H1 (cell line): ENCODE data around the gene LRRIQ3. TPM values are rescaled to one million over a fixed set of nuclear protein-coding genes. Genes with fewer than 3 reads are reported as not detected.

Source experiments
- CTCF ChIA-PET: fragments of 300-600 bp; sonication (Branson Sonifier 250); formaldehyde crosslinking; loops from one replicate; lab custom pipeline; 2021; ENCODE audit not compliant: partially characterized antibody; lab: Charles Lee
- POLR2A ChIA-PET: fragments of 300-600 bp; sonication (Branson Sonifier 250); formaldehyde crosslinking; loops from one replicate; lab custom pipeline; 2021; ENCODE audit warnings: inconsistent platforms; ENCODE audit not compliant: partially characterized antibody; lab: Charles Lee
- DNase-seq, 2 experiments: peaks; one replicate each; pipeline versions ENCODE4 v3.0.0 to v3.0.0-alpha.2; 2010 to 2022; ENCODE audit warnings: low spot score in 2 of 2, low read depth in 1 of 2, mixed read lengths in 1 of 2
- FAIRE-seq: peaks from 2 replicates; lab custom pipeline; 2011; peaks lifted over from hg19 to GRCh38; lab: Jason Lieb, UNC
- H2AFZ ChIP-seq: 2 replicates; pipeline ENCODE4 v1.8.1; 2012; ENCODE audit warnings: low read length, inconsistent platforms
- H2AK5ac ChIP-seq: 2 replicates; pipeline ENCODE4 v1.6.1; 2013; ENCODE audit warnings: low read depth, low read length
- H2BK120ac ChIP-seq: replicated peaks from 2 replicates; pipeline ENCODE3; 2013; ENCODE audit warnings: low read depth, low read length, inconsistent platforms
- H2BK12ac ChIP-seq: 2 replicates; pipeline ENCODE4 v1.6.1; 2013; ENCODE audit warnings: low read depth, low read length
- H2BK15ac ChIP-seq: 2 replicates; pipeline ENCODE4 v1.6.1; 2013; ENCODE audit warnings: low read length
- H2BK20ac ChIP-seq: 2 replicates; pipeline ENCODE4 v1.6.1; 2013; ENCODE audit warnings: low read length
- H2BK5ac ChIP-seq: 2 replicates; pipeline ENCODE4 v1.6.1; 2013; ENCODE audit warnings: low read depth, low read length
- H3K14ac ChIP-seq: 2 replicates; pipeline ENCODE4 v1.6.1; 2013; ENCODE audit warnings: inconsistent platforms; ENCODE audit not compliant: insufficient read length
- H3K18ac ChIP-seq: 2 replicates; pipeline ENCODE4 v1.6.1; 2013; ENCODE audit warnings: low read length; ENCODE audit errors: extremely low read depth
- H3K23ac ChIP-seq: 2 replicates; pipeline ENCODE4 v1.6.1; 2013; ENCODE audit warnings: inconsistent platforms; ENCODE audit not compliant: insufficient read length
- H3K23me2 ChIP-seq: 2 replicates; pipeline ENCODE4 v1.6.1; 2013; ENCODE audit warnings: low read depth, low read length
- H3K27ac ChIP-seq: 2 replicates; pipeline ENCODE4 v1.6.1; 2011; ENCODE audit warnings: low read depth, low read length, inconsistent platforms
- H3K27me3 ChIP-seq, 4 experiments: replicated peaks in 1 of 4; 1 replicate in 1 of 4; 2 replicates in 3 of 4; pipeline versions ENCODE4 v1.6.1 to v1.8.1; 2011 to 2013; ENCODE audit warnings: low read length in 3 of 4, mild to moderate bottlenecking in 3 of 4, inconsistent platforms in 2 of 4, mixed read lengths in 2 of 4, moderate library complexity in 1 of 4; ENCODE audit not compliant: control insufficient read depth in 3 of 4, insufficient read depth in 3 of 4; ENCODE audit errors: extremely low read depth in 1 of 4
- H3K36me3 ChIP-seq, 4 experiments: 2 replicates each; pipeline versions ENCODE4 v1.6.1 to v1.8.1; 2011 to 2013; ENCODE audit warnings: mild to moderate bottlenecking in 4 of 4, low read length in 3 of 4, moderate library complexity in 2 of 4, control low read depth in 1 of 4, inconsistent platforms in 1 of 4; ENCODE audit not compliant: insufficient read depth in 4 of 4, control insufficient read depth in 2 of 4
- H3K4ac ChIP-seq: replicated peaks from 2 replicates; pipeline ENCODE3; 2013; ENCODE audit warnings: low read length, low read depth, mixed read lengths, inconsistent platforms; ENCODE audit not compliant: insufficient read length
- H3K4me1 ChIP-seq, 4 experiments: replicated peaks in 1 of 4; 1 replicate in 1 of 4; 2 replicates in 3 of 4; pipeline versions ENCODE4 v1.6.1 to v1.8.1; 2011 to 2013; ENCODE audit warnings: low read length in 3 of 4, inconsistent platforms in 2 of 4, mixed read lengths in 1 of 4; ENCODE audit not compliant: insufficient read depth in 4 of 4, control insufficient read depth in 3 of 4
- H3K4me2 ChIP-seq, 2 experiments: 2 replicates each; pipeline versions ENCODE4 v1.6.1 to v1.8.1; 2011 to 2013; ENCODE audit warnings: low read depth in 2 of 2, low read length in 2 of 2, control low read depth in 1 of 2, inconsistent platforms in 1 of 2, mild to moderate bottlenecking in 1 of 2; ENCODE audit not compliant: insufficient read depth in 1 of 2
- H3K4me3 ChIP-seq, 4 experiments: fragments of 200-600, 300-600 bp in 1 of 4; sonication (generic), shearing (Covaris generic), sonication (Bioruptor Twin) in 1 of 4; 2 replicates each; pipeline versions ENCODE4 v1.5.1 to v1.8.1; 2011 to 2016; ENCODE audit warnings: low read length in 4 of 4, low read depth in 3 of 4, control low read depth in 2 of 4, inconsistent platforms in 2 of 4, mild to moderate bottlenecking in 2 of 4, mixed read lengths in 1 of 4, moderate library complexity in 1 of 4; ENCODE audit not compliant: insufficient read depth in 2 of 4; ENCODE audit errors: extremely low read depth in 1 of 4
- H3K56ac ChIP-seq: replicated peaks from 2 replicates; pipeline ENCODE3; 2013; ENCODE audit warnings: low read depth, mild to moderate bottlenecking, mixed read lengths, low read length, inconsistent platforms; ENCODE audit not compliant: insufficient read length
- H3K79me1 ChIP-seq: 2 replicates; pipeline ENCODE4 v1.6.1; 2013; ENCODE audit warnings: low read depth, low read length, control low read depth
- H3K79me2 ChIP-seq, 2 experiments: 2 replicates each; pipeline versions ENCODE4 v1.6.1 to v1.8.1; 2012 to 2013; ENCODE audit warnings: low read length in 2 of 2, mild to moderate bottlenecking in 2 of 2, inconsistent platforms in 1 of 2; ENCODE audit not compliant: insufficient read depth in 2 of 2, control insufficient read depth in 1 of 2
- H3K9ac ChIP-seq, 4 experiments: replicated peaks in 1 of 4; 1 replicate in 1 of 4; 2 replicates in 3 of 4; pipeline versions ENCODE4 v1.6.1 to v1.8.1; 2011 to 2013; ENCODE audit warnings: low read depth in 3 of 4, low read length in 3 of 4, control low read depth in 2 of 4, mild to moderate bottlenecking in 2 of 4, moderate library complexity in 2 of 4, inconsistent platforms in 1 of 4; ENCODE audit errors: extremely low read depth in 1 of 4
- H3K9me3 ChIP-seq, 2 experiments: 2 replicates each; pipeline versions ENCODE4 v1.6.1 to v1.8.1; 2012 to 2013; ENCODE audit warnings: mild to moderate bottlenecking in 2 of 2, moderate library complexity in 2 of 2, control low read depth in 1 of 2, inconsistent platforms in 1 of 2, low read depth in 1 of 2, low read length in 1 of 2, mixed read lengths in 1 of 2; ENCODE audit not compliant: insufficient read depth in 2 of 2
- H4K20me1 ChIP-seq, 2 experiments: replicated peaks in 1 of 2; 2 replicates each; pipeline versions ENCODE3 to v1.8.1; 2011 to 2013; ENCODE audit warnings: inconsistent platforms in 2 of 2, low read length in 2 of 2, mild to moderate bottlenecking in 1 of 2; ENCODE audit not compliant: insufficient read depth in 2 of 2, control insufficient read depth in 1 of 2
- H4K5ac ChIP-seq: 2 replicates; pipeline ENCODE4 v1.6.1; 2013; ENCODE audit warnings: low read length, low read depth, mixed read lengths, inconsistent platforms; ENCODE audit not compliant: insufficient read length
- H4K8ac ChIP-seq: 2 replicates; pipeline ENCODE4 v1.8.0; 2013; ENCODE audit warnings: mild to moderate bottlenecking, moderate library complexity, low read length, inconsistent platforms; ENCODE audit not compliant: insufficient read depth; ENCODE audit errors: extremely low read depth
- H4K91ac ChIP-seq: replicated peaks from 2 replicates; pipeline ENCODE3; 2013; ENCODE audit warnings: low read length, mixed read lengths, inconsistent platforms; ENCODE audit not compliant: insufficient read length
- BCL11A ChIP-seq, 2 experiments: IDR thresholded peaks; one replicate each; pipeline ENCODE4 v1.6.1; 2011; ENCODE audit warnings: low read depth in 2 of 2, low read length in 2 of 2, mild to moderate bottlenecking in 2 of 2
- CHD2 ChIP-seq: IDR thresholded peaks from 2 replicates; pipeline ENCODE4 v1.6.1; 2012; ENCODE audit warnings: low read length, improper control_type of control experiment
- EP300 ChIP-seq, 2 experiments: IDR thresholded peaks; 1 replicate in 1 of 2; 2 replicates in 1 of 2; pipeline ENCODE4 v1.6.1; 2011 to 2012; ENCODE audit warnings: low read depth in 2 of 2, low read length in 2 of 2, mild to moderate bottlenecking in 2 of 2, borderline replicate concordance in 1 of 2, inconsistent platforms in 1 of 2, moderate library complexity in 1 of 2
- FOSL1 ChIP-seq: IDR thresholded peaks from 2 replicates; pipeline ENCODE4 v1.6.1; 2011; ENCODE audit warnings: mild to moderate bottlenecking, low read depth, low read length, moderate library complexity; ENCODE audit not compliant: insufficient read depth
- GABPA ChIP-seq: IDR thresholded peaks from 2 replicates; pipeline ENCODE4 v1.6.1; 2011; ENCODE audit warnings: mild to moderate bottlenecking, low read length, moderate library complexity, borderline replicate concordance; ENCODE audit not compliant: insufficient read depth
- PHF8 ChIP-seq: fragments of 200-600 bp; sonication (generic); conservative IDR thresholded peaks from 2 replicates; pipeline ENCODE4 v1.7.1; 2012; ENCODE audit warnings: low read depth, mild to moderate bottlenecking, inconsistent platforms, low read length, moderate library complexity
- SIX5 ChIP-seq: IDR thresholded peaks from 2 replicates; pipeline ENCODE4 v1.6.1; 2011; ENCODE audit warnings: mild to moderate bottlenecking, low read depth, low read length
- polyA plus RNA-seq, 7 experiments: library from polyadenylated mRNA; depleted of rRNA in 3 of 7; stranded (reverse) in 5 of 7; unstranded in 2 of 7; fragments of >200 nt in 5 of 7; fragments of 200-250 nt in 2 of 7; gene quantifications; 1 replicate in 5 of 7; 2 replicates in 1 of 7; 4 replicates in 1 of 7; pipeline versions ENCODE4 v1.2.1 to v1.2.3, GENCODE V29; 2011 to 2013; ENCODE audit warnings: missing spikeins in 2 of 7, mixed read lengths in 2 of 7
- total RNA-seq: library from RNA; stranded (reverse); fragmentation: NEBNext Ultra II Directional; extraction: Animal tissue kit (Norgen Biotek cat#: 25700); gene quantifications from 2 replicates; pipeline ENCODE4 v1.2.1, GENCODE V29; 2021

The LRRIQ3 gene
- total and polyA plus RNA-seq, 2 of the 8 experiments (the other 6 are each of a cell fraction or from before 2014, with no cell fraction given): 0.08 to 0.19 TPM

- ChIA-PET CTCF (no interaction called here), POLR2A (no interaction called here)
- no peak overlapping the region for H4K8ac ChIP-seq
- no peak overlapping the region for H4K91ac ChIP-seq
- H3K14ac ChIP-seq: no peak overlapping the region
- no peak overlapping the region for H3K23ac ChIP-seq
- TF ChIP-seq PHF8 (no peak), CHD2 (no peak), BCL11A (IDR thresholded peaks at IDR 0.05; ENCODE audit: low read depth in 2 of 2, low read length in 2 of 2) (no peak), EP300 (IDR thresholded peaks at IDR 0.05; ENCODE audit: borderline replicate concordance in 1 of 2, low read depth in 2 of 2, low read length in 2 of 2) (no peak), SIX5 (no peak), FOSL1 (no peak), GABPA (no peak)
- no peak overlapping the region for H2BK12ac ChIP-seq
- H4K20me1 ChIP-seq: no peaks in the 10 kb centered on the region
- no peaks in the 10 kb centered on the region for H3K36me3 ChIP-seq
- no peak overlapping the region for H3K4me2 ChIP-seq
- no peak overlapping the region for H2BK20ac ChIP-seq
- no peak overlapping the region for H3K56ac ChIP-seq
- H2AK5ac ChIP-seq: no peak overlapping the region
- H2AFZ ChIP-seq: no peak overlapping the region
- H3K18ac ChIP-seq: no peak overlapping the region
- no peaks in the 10 kb centered on the region for H3K79me2 ChIP-seq
- no peaks in the 10 kb centered on the region for H3K4me1 ChIP-seq
- H3K79me1 ChIP-seq: no peaks in the 10 kb centered on the region
- no peak overlapping the region for H3K4ac ChIP-seq
- H2BK5ac ChIP-seq: no peak overlapping the region
- H2BK120ac ChIP-seq: no peak overlapping the region
- no peak overlapping the region for H3K9ac ChIP-seq
- H4K5ac ChIP-seq: no peak overlapping the region
- DNase-seq: no peak
- FAIRE-seq: no peak
- no peak overlapping the region for H2BK15ac ChIP-seq
- H3K4me3 ChIP-seq: no peak overlapping the region
- H3K27ac ChIP-seq: no peak overlapping the region
- no peaks in the 10 kb centered on the region for H3K9me3 ChIP-seq
- no peaks in the 10 kb centered on the region for H3K27me3 ChIP-seq
- H3K23me2 ChIP-seq: peaks cover 3% of the 10 kb centered on the region; the same call in 1 of the 2 replicates
Measured at GRCh38 chr1:74195339-74195738, 2.6 kb downstream of the LRRIQ3 start.
